ENCODE data around the gene NCAPG. TPM values are rescaled to one million over a fixed set of nuclear protein-coding genes. Genes with fewer than 3 reads are reported as not detected.

NCAPG gene
- total and polyA plus RNA-seq, 10 of the 15 experiments (the other 5 are each of a cell fraction or from before 2014, with no cell fraction given), result 17.3 to 93.9 (median 53.7) TPM

- in situ Hi-C loops (cut with MboI) (no loop called here), intact Hi-C loops (cut with micrococcal nuclease; ENCODE audit: unreplicated experiment) (no loop called here)
- BruUV-seq (replicated peaks), result no TSS peak
- DNase-seq (ENCODE audit: low read depth, low spot score), result no peak
- ChIA-PET SMC1A (ENCODE audit: uncharacterized antibody, unreplicated experiment) (no interaction called here), CTCF (no interaction called here), RAD21 (ENCODE audit: unreplicated experiment) (no interaction called here), POLR2A (no interaction called here)
- Histone ChIP-seq H3K4me1 (ENCODE audit: control insufficient read depth, insufficient read depth, low read length) (no peaks in the 10 kb centered on the region), H3K4me2 (ENCODE audit: control insufficient read depth, insufficient read depth) (no peak overlapping the region), H3K36me3 (ENCODE audit: control insufficient read depth in 2 of 2, insufficient read depth in 2 of 2, low read length in 1 of 2) (no peaks in the 10 kb centered on the region), H3K9ac (ENCODE audit: control insufficient read depth, insufficient read depth, low read length) (no peak overlapping the region), H3K27ac (ENCODE audit: control insufficient read depth, insufficient read depth) (no peak overlapping the region), H3K4me3 (no peak overlapping the region), H3K27me3 (replicated peaks in 1 of 2; ENCODE audit: control insufficient read depth in 2 of 2, insufficient read depth in 2 of 2, low read length in 1 of 2) (no peaks in the 10 kb centered on the region; a peak in 1 of 4 replicates), H3K79me2 (ENCODE audit: control insufficient read depth, insufficient read depth, low read length) (no peaks in the 10 kb centered on the region), H3K9me3 (replicated peaks; ENCODE audit: control insufficient read depth, insufficient read depth, low read length) (no peaks in the 10 kb centered on the region), H2AFZ (ENCODE audit: control insufficient read depth, low read depth, low read length) (no peak overlapping the region), H4K20me1 (ENCODE audit: control insufficient read depth, insufficient read depth) (no peaks in the 10 kb centered on the region)
- no peak for TF ChIP-seq POLR2AphosphoS2 (IDR thresholded peaks at IDR 0.05; ENCODE audit: low read depth, low read length)
- TF ChIP-seq, protein P1, sequence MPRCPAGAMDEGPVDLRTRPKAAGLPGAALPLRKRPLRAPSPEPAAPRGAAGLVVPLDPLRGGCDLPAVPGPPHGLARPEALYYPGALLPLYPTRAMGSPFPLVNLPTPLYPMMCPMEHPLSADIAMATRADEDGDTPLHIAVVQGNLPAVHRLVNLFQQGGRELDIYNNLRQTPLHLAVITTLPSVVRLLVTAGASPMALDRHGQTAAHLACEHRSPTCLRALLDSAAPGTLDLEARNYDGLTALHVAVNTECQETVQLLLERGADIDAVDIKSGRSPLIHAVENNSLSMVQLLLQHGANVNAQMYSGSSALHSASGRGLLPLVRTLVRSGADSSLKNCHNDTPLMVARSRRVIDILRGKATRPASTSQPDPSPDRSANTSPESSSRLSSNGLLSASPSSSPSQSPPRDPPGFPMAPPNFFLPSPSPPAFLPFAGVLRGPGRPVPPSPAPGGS (IDR thresholded peaks at IDR 0.05; ENCODE audit: borderline replicate concordance, insufficient read depth, low read depth, low read length, poor library complexity, severe bottlenecking), result peak; percentile 91
- no peak for TF ChIP-seq MAX (IDR thresholded peaks at IDR 0.05; ENCODE audit: low read depth, low read length)
- TF ChIP-seq FOXK2 (IDR thresholded peaks at IDR 0.05), result no peak
- WGBS (ENCODE audit: insufficient coverage, insufficient replicate concordance, low lambda C conversion rate, missing lambda C conversion rate), result 47% methylated on average over 10 of the region's 10 CpGs
- FAIRE-seq, result no peak
- no peak for ATAC-seq
These were observed 37.6 kb upstream of the NCAPG start for GRCh38 chr4:17773135-17773698.

DNA sequence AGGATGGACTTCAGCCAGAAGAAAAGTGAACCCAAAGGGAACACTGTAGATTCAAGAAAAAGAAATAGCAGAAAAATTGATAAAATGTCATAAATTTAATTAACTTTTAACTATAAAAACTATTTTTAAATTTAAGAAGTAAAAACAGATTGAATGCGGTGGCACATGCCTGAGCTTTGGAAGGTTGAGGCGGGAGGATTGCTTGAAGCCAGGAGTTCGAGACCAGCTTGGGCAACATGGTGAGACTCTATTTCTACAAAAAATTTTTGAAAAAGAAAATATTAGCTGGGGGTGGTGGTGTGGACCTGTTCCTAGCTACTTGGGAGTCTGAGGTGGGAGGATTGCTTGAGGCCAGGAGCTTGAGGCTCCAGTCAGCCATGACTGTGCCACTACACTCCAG lies 32.3 kb upstream of the NCAPG start:
- H3K4me2 ChIP-seq (ENCODE audit: control insufficient read depth, insufficient read depth), result no peak overlapping the region
- ChIA-PET SMC1A (ENCODE audit: uncharacterized antibody, unreplicated experiment) (no interaction called here), RAD21 (ENCODE audit: unreplicated experiment) (no interaction called here), CTCF (interaction anchor here (0.7 kb wide), 1 partner anchor 279 kb away, joined by 3 read pairs; no protein-coding TSS in a partner anchor), POLR2A (no interaction called here)
- BruUV-seq (replicated peaks), result no TSS peak
- H3K36me3 ChIP-seq (ENCODE audit: control insufficient read depth in 2 of 2, insufficient read depth in 2 of 2, low read length in 1 of 2), result no peaks in the 10 kb centered on the region
- WGBS (ENCODE audit: insufficient coverage, insufficient replicate concordance, low lambda C conversion rate, missing lambda C conversion rate), result 67% methylated on average over 3 of the region's 3 CpGs
- no peak overlapping the region for H3K9ac ChIP-seq (ENCODE audit: control insufficient read depth, insufficient read depth, low read length)
- no peaks in the 10 kb centered on the region for H3K79me2 ChIP-seq (ENCODE audit: control insufficient read depth, insufficient read depth, low read length)
- no peak overlapping the region for H2AFZ ChIP-seq (ENCODE audit: control insufficient read depth, low read depth, low read length)
- in situ Hi-C loops (cut with MboI) (no loop called here), intact Hi-C loops (cut with micrococcal nuclease; ENCODE audit: unreplicated experiment) (no loop called here)
- H3K4me3 ChIP-seq, result no peak overlapping the region
- H3K4me1 ChIP-seq (ENCODE audit: control insufficient read depth, insufficient read depth, low read length), result no peaks in the 10 kb centered on the region
- DNase-seq (ENCODE audit: low read depth, low spot score), result no peak
- FAIRE-seq, result no peak
- H3K27ac ChIP-seq (ENCODE audit: control insufficient read depth, insufficient read depth), result no peak overlapping the region
- H3K27me3 ChIP-seq (replicated peaks in 1 of 2; ENCODE audit: control insufficient read depth in 2 of 2, insufficient read depth in 2 of 2, low read length in 1 of 2), result peaks cover 0 to 3% of the 10 kb centered on the region in 2 experiments; a peak in 3 of 4 replicates
- H3K9me3 ChIP-seq (replicated peaks; ENCODE audit: control insufficient read depth, insufficient read depth, low read length), result no peaks in the 10 kb centered on the region
- no peaks in the 10 kb centered on the region for H4K20me1 ChIP-seq (ENCODE audit: control insufficient read depth, insufficient read depth)
- no peak for ATAC-seq
- TF ChIP-seq E4F1 (IDR thresholded peaks at IDR 0.05; ENCODE audit: borderline replicate concordance, partially characterized antibody) (no peak), NR2F1 (conservative IDR thresholded peaks at IDR 0.05) (no peak), LARP7 (IDR thresholded peaks at IDR 0.05) (no peak), ZNF24 (IDR thresholded peaks at IDR 0.05) (no peak)
- TF ChIP-seq, protein P2, sequence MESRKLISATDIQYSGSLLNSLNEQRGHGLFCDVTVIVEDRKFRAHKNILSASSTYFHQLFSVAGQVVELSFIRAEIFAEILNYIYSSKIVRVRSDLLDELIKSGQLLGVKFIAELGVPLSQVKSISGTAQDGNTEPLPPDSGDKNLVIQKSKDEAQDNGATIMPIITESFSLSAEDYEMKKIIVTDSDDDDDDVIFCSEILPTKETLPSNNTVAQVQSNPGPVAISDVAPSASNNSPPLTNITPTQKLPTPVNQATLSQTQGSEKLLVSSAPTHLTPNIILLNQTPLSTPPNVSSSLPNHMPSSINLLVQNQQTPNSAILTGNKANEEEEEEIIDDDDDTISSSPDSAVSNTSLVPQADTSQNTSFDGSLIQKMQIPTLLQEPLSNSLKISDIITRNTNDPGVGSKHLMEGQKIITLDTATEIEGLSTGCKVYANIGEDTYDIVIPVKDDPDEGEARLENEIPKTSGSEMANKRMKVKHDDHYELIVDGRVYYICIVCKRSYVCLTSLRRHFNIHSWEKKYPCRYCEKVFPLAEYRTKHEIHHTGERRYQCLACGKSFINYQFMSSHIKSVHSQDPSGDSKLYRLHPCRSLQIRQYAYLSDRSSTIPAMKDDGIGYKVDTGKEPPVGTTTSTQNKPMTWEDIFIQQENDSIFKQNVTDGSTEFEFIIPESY (IDR thresholded peaks at IDR 0.05), result no peak

Data from GM12878 (cell line).